Stimulated activated CD4-positive, alpha-beta T cell treated with anti-CD3 and anti-CD28 coated beads, Interleukin-4, amount 100 ng/mL, for 48 hours (primary cell): ENCODE results near the gene RIF1.
"Not testable (repeated sequence)": the region's sequence is repeated elsewhere in the genome, so short reads cannot be mapped to it uniquely, and the experiment has no call there.

ENCODE experiments used
- DNase-seq, 2 donors: peaks; one replicate each; pipeline ENCODE4 v3.0.0-alpha.2; 2020; ENCODE audit warnings: low read depth in 2 of 2

Gene RIF1

GRCh38 chr2:151409601-151410484 is at the start of gene RIF1:
RIF1 (plus strand) TSS chr2:151409902; CDS start chr2:151410424, 522 bp downstream.
- peak; percentile 79 to 80 for DNase-seq

- DNase-seq = no peak
Observed at GRCh38 chr2:151361674-151362370, 47.9 kb upstream of the RIF1 start.

- DNase-seq = no peak
Observed at GRCh38 chr2:151363709-151364108, 46.0 kb upstream of the RIF1 start.

GRCh38 chr2:151367571-151367970 is 42.1 kb upstream of the RIF1 start:
- no peak for DNase-seq

GRCh38 chr2:151374436-151374835 is 35.3 kb upstream of the RIF1 start:
- no peak for DNase-seq

GRCh38 chr2:151379169-151379568 is 30.5 kb upstream of the RIF1 start:
- no peak for DNase-seq

- no peak for DNase-seq
Observed at GRCh38 chr2:151380580-151381235, 29.0 kb upstream of the RIF1 start.

- no peak for DNase-seq
Observed at GRCh38 chr2:151381266-151381665, 28.4 kb upstream of the RIF1 start.

- DNase-seq = no peak
Observed at GRCh38 chr2:151388011-151388410, 21.7 kb upstream of the RIF1 start.

GRCh38 chr2:151391436-151391835 is 18.3 kb upstream of the RIF1 start:
- no peak for DNase-seq

GRCh38 chr2:151394509-151394908 is 15.2 kb upstream of the RIF1 start:
- no peak for DNase-seq

- DNase-seq = no peak
Observed at GRCh38 chr2:151395509-151396374, 14.0 kb upstream of the RIF1 start.

GRCh38 chr2:151399981-151400380 is 9.7 kb upstream of the RIF1 start:
- DNase-seq = no peak

- no peak for DNase-seq
Observed at GRCh38 chr2:151401149-151401548, 8.6 kb upstream of the RIF1 start.

- no peak for DNase-seq
Observed at GRCh38 chr2:151403914-151404313, 5.8 kb upstream of the RIF1 start.

GRCh38 chr2:151405376-151405775 is 4.3 kb upstream of the RIF1 start:
- DNase-seq = no peak

- no peak for DNase-seq
Observed at GRCh38 chr2:151407281-151407680, 2.4 kb upstream of the RIF1 start.

GRCh38 chr2:151408788-151409600 is 708 bp upstream of the RIF1 start:
- DNase-seq = no peak

GRCh38 chr2:151410485-151410834 is 758 bp downstream of the RIF1 start:
- DNase-seq = peak; percentile 11 to 29

GRCh38 chr2:151417650-151418049 is 7.9 kb downstream of the RIF1 start:
- DNase-seq = no peak

GRCh38 chr2:151421681-151422080 is 12.0 kb downstream of the RIF1 start:
- not testable (repeated sequence) for DNase-seq
